Osteoblast (primary cell): Measurements from ENCODE around the gene TPTE. TPM values are rescaled to one million over a fixed set of nuclear protein-coding genes. Genes with fewer than 3 reads are reported as not detected.
"Not testable (repeated sequence)": the region's sequence is repeated elsewhere in the genome, so short reads cannot be mapped to it uniquely, and the experiment has no call there.

ENCODE experiments used
- DNase-seq: peaks from one replicate; pipeline ENCODE4 v3.0.0; 2011; ENCODE audit warnings: low spot score, mixed read lengths; ENCODE audit not compliant: insufficient read length; ENCODE audit errors: missing footprints
- H2AFZ ChIP-seq: 2 replicates; pipeline ENCODE4 v1.6.0; 2011; ENCODE audit warnings: mild to moderate bottlenecking, low read length
- H3K27ac ChIP-seq: 2 replicates; pipeline ENCODE4 v1.5.1; 2011; ENCODE audit warnings: mild to moderate bottlenecking, low read depth, low read length, moderate library complexity
- H3K27me3 ChIP-seq: 2 replicates; pipeline ENCODE4 v1.6.0; 2012; ENCODE audit warnings: mild to moderate bottlenecking, control low read depth, inconsistent platforms, low read length, moderate library complexity; ENCODE audit not compliant: insufficient read depth
- H3K36me3 ChIP-seq: 2 replicates; pipeline ENCODE4 v1.5.1; 2011; ENCODE audit warnings: mild to moderate bottlenecking, low read length, control low read depth, moderate library complexity; ENCODE audit not compliant: insufficient read depth
- H3K4me1 ChIP-seq: 2 replicates; pipeline ENCODE4 v1.5.1; 2011; ENCODE audit warnings: mild to moderate bottlenecking, low read length, control low read depth, moderate library complexity; ENCODE audit not compliant: insufficient read depth
- H3K4me2 ChIP-seq: 2 replicates; pipeline ENCODE4 v1.6.0; 2011; ENCODE audit warnings: mild to moderate bottlenecking, low read length; ENCODE audit not compliant: insufficient read depth
- H3K4me3 ChIP-seq: fragments of 200-600 bp; sonication (generic); 3 replicates; pipeline ENCODE4 v1.5.1; 2012; ENCODE audit warnings: mild to moderate bottlenecking, low read length, inconsistent platforms; ENCODE audit not compliant: insufficient read depth
- H3K79me2 ChIP-seq: 2 replicates; pipeline ENCODE4 v1.6.0; 2012; ENCODE audit warnings: mild to moderate bottlenecking, low read length, control low read depth, inconsistent platforms; ENCODE audit not compliant: insufficient read depth
- H3K9me3 ChIP-seq: 2 replicates; pipeline ENCODE4 v1.5.1; 2011; ENCODE audit warnings: low read depth, low read length, control low read depth
- H4K20me1 ChIP-seq: 2 replicates; pipeline ENCODE4 v1.6.0; 2012; ENCODE audit warnings: mild to moderate bottlenecking, low read length, control low read depth; ENCODE audit not compliant: insufficient read depth
- small RNA-seq: library from RNA; depleted of rRNA; stranded (forward); fragments of <200 nt; gene quantifications from one replicate; pipeline ENCODE3, GENCODE V24; 2012
- total RNA-seq: library from RNA; depleted of rRNA; stranded (reverse); fragments of >200 nt; gene quantifications from 2 replicates; pipeline ENCODE4 v1.2.3, GENCODE V29; 2012

TPTE gene
- total RNA-seq, 1 donor, result not detected

- not testable (repeated sequence) for H3K27me3 ChIP-seq, H3K9me3 ChIP-seq, H3K79me2 ChIP-seq, H3K4me3 ChIP-seq, H2AFZ ChIP-seq, H3K4me1 ChIP-seq, H3K27ac ChIP-seq, DNase-seq, H4K20me1 ChIP-seq, H3K36me3 ChIP-seq, H3K4me2 ChIP-seq
These were observed 128.9 kb downstream of the TPTE start for GRCh38 chr21:10650297-10650696.

Small RNA genes lying within 50 kb of the gene (small RNA-seq; reads per million reads assigned to genes)
- not detected for gene CYCSP41
